Choroid plexus epithelial cell (primary cell): Measurements from ENCODE around the gene MYOG.

Experiments
- DNase-seq: peaks from one replicate; pipeline ENCODE4 v3.0.0-alpha.2; 2010; ENCODE audit warnings: low read depth
- H3K4me3 ChIP-seq: 2 replicates; pipeline ENCODE4 v1.5.1; 2011; ENCODE audit warnings: low read depth, mild to moderate bottlenecking, control low read depth, low read length, moderate library complexity
- CTCF ChIP-seq: conservative IDR thresholded peaks from 2 replicates; pipeline ENCODE4 v1.5.1; 2011; ENCODE audit warnings: low read depth, mild to moderate bottlenecking, control low read depth, inconsistent platforms, low read length, moderate library complexity

Gene MYOG

GRCh38 chr1:203082571-203083462, 3.0 kb downstream of the MYOG start:
- TF ChIP-seq CTCF = no peak
- DNase-seq = no peak
- H3K4me3 ChIP-seq = no peak overlapping the region

- no peak for TF ChIP-seq CTCF
- no peak for DNase-seq
- no peak overlapping the region for H3K4me3 ChIP-seq
Measured at GRCh38 chr1:203082231-203082505, 3.6 kb downstream of the MYOG start.

DNA sequence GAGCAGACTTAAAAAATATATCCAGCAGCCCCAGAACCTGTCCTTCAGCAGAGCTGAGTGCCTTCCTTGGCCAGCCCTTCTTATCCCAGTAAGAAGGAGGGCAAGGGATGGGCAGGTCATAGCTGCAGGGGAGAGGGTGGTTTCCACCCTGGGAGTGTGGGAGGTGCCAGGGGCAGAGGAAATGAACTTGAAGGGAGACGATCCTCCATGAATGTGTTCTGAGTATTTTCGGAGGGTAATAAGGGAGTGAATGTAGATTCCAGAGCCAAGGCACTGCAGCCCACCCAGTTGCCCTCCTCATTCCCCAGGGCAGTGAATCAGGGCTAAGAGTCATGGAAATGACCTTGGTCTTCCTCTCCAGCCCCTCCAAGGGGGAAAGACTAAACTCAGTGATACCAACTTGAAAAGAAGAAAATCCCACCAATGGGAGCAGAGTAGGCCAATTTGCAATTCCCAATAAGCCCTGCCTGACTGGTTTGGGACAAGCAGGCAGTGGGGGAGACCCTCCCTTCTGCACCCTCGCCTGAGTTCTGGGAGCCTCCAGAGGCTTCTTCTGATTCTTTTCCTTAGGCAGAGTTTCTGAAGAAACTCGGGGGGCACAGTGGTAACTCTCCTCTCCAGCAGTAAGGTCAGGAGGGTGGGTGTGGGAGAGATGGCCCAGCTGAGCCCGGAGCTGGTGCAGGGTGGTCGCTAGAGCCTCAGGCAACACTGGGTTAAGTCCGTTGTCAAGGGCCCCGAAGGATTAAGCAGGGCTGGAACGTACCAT, 4.2 kb downstream of the MYOG start:
- no peak for TF ChIP-seq CTCF
- H3K4me3 ChIP-seq = no peak overlapping the region
- no peak for DNase-seq

GRCh38 chr1:203080456-203080855, 5.4 kb downstream of the MYOG start:
- DNase-seq = no peak

DNA sequence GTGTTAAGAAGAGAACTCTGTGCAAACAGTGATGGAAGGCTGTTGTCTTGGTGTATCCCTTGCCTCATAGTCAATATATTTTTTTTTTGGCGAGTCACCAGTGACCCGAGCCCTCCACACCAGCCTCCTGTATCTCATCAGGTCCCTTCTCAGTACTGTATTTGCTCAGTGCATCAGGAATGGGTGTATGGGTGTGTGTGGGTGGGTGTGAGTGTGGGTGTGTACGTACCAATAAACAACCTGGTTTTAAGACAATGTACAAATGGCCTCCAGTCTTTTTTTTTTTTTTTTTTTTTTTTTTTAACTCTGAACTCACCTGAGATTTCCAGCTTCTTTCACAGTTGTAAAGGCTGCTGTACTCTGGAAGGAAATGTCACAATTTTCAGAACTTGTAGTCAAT, 7.3 kb downstream of the MYOG start:
- TF ChIP-seq CTCF = no peak
- H3K4me3 ChIP-seq = no peak overlapping the region
- no peak for DNase-seq

More at GRCh38 chr1:203080456-203080855, 5.4 kb downstream of the MYOG start:
- no peak overlapping the region for H3K4me3 ChIP-seq
- TF ChIP-seq CTCF = no peak

DNA sequence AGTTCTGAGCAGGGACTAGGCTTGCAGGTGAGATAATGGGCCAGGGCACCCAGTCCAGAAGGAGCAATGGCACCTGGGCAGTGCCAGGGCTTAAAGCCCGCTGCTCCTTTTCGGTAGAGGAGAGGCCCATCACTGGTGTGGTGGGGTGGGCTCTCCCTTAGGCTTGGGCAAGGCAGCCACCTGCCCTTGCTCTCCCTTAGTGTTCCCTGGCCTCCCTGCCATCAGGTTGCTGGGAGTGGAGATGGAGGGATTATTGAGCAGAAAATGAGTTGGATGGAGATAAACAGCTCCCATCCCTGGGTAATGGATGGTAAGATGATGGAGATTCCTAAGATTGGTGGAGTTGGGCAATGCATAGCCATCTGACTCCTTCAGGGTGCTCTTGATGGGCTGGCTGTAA, 7.9 kb downstream of the MYOG start:
- no peak for TF ChIP-seq CTCF
- no peak overlapping the region for H3K4me3 ChIP-seq
- DNase-seq = no peak
